ENCODE results near the gene TCTA.

Gene TCTA

DNA sequence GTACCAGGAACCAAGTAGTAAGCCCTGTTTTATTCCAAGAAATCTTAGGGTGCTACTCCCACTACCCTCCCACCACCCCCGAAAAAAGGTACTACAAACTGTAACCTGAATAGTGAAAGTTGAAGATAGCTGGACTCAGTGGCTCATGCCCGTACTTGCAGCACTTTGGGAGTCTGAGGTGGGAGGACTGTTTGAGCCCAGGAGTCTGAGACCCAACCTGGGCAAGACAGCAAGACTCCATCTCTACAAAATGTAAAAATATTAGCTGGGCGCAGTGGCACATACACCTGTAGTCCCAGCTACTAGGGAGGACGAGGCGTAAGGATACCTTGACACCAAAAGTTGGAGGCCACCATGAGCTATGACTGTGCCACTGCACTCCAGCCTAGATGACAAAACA is 8.3 kb upstream of the TCTA start:
- TF ChIP-seq, protein P1, sequence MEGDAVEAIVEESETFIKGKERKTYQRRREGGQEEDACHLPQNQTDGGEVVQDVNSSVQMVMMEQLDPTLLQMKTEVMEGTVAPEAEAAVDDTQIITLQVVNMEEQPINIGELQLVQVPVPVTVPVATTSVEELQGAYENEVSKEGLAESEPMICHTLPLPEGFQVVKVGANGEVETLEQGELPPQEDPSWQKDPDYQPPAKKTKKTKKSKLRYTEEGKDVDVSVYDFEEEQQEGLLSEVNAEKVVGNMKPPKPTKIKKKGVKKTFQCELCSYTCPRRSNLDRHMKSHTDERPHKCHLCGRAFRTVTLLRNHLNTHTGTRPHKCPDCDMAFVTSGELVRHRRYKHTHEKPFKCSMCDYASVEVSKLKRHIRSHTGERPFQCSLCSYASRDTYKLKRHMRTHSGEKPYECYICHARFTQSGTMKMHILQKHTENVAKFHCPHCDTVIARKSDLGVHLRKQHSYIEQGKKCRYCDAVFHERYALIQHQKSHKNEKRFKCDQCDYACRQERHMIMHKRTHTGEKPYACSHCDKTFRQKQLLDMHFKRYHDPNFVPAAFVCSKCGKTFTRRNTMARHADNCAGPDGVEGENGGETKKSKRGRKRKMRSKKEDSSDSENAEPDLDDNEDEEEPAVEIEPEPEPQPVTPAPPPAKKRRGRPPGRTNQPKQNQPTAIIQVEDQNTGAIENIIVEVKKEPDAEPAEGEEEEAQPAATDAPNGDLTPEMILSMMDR (IDR thresholded peaks at IDR 0.05), result no peak

DNA sequence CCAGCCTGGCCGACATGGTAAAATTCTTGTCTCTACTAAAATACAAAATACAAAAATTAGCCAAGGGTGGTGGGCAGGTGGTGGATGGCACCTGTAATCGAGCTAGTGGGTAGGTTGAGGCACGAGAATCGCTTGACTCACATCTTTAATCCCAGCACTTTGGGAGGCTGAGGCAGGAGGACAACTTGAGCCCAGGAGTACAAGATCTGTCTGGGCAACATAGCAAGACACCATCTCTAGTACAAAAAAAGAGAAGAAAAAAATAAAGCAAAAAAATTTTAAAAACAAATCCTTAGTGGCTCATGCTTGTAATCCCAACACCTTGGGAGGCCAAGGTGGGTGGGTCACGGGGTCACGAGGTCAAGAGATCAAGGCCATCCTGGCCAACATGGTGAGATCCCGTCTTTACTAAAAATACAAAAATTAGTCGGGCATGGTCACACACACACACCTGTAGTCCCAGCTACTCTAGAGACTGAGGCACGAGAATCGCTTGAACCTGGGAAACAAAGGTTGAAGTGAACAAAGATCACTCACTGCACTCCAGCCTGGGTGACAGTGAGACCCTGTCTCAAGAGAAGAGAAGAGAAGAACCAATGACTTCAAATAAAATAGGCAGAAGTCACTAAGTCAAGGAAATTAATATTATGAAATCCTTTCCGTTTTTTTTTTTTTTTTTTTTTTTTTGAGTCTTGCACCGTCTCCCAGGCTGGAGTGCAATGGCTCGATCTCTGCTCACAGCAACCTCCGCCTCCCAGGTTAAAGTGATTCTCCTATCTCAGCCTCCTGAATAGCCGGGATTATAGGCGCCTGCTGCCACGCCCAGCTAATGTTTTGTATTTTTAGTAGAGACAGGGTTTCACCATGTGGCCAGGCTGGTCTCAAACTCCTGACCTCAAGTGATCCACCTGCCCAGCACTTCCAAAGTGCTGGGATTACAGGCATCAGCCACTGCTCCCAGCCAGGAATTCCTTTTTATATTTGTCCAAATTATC is 5.4 kb upstream of the TCTA start:
- TF ChIP-seq, protein P1 (IDR thresholded peaks at IDR 0.05), result no peak

DNA sequence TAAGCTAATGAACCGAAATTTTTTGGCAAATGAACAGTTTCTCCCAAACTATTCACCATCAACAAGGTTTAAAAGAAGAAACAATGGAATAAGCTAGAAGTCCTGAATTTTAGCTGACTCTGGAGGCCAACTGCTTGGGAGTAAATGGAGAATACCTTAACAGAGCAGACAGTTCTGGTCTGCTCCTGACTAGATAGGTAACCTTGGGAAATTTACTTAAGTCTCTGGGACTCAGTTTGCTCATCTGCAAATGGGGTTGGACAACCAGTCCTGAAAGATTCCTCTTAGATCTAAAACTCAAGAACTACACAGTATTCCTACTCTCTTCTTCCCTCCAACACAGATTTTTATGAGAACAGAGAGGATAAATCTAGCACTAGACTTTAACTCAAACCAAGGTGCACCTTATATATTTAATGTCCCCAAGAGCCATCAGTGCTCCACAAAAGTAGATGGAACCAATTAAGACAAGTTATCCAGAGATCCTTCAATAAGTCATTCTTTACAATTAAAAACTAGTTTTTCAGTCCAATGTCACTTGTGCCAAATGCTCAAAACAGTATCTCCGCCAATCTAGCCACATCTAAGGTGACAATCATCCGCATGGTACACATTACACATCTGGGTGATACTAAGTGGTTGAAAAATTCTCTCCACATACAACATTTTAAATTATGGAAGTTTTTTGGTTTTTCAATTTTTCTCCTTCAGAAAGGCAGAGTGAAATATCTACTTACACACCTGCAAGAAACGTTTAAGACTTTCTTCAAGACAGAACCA is 2.0 kb upstream of the TCTA start:
- TF ChIP-seq, protein P1 (IDR thresholded peaks at IDR 0.05), result no peak

DNA sequence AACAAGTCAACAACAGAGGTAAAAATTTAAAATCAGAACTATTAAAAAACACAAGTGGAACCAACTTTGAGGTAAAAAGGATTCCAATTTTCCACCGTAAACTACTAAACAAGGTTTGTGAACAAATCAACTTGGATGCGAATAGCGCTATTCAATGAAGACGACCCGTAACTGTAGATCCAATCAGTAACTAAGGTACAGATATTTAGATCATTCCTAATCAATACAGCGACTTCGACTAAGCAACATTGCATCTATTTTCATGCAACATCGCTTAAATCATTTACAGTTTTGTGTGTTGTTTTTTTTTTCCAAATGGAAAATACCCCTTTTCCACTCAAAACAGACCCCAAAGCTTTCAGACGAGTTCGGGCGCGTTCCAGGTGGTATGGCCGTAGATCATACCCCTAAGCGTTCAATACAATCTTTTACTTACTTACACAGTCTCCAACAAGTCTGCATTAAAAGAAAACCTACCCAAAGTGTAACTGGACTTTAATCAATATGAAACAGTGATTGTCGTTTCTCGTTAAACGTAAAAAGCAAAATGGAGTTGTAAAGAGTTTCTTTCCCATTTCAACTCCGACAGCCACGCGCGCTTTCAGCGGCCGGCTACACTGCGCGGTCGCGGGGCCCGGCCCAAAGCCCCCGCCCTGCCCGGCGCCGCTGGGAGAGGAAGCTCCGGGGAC is 1.2 kb upstream of the TCTA start:
- TF ChIP-seq, protein P1 (IDR thresholded peaks at IDR 0.05), result no peak

DNA sequence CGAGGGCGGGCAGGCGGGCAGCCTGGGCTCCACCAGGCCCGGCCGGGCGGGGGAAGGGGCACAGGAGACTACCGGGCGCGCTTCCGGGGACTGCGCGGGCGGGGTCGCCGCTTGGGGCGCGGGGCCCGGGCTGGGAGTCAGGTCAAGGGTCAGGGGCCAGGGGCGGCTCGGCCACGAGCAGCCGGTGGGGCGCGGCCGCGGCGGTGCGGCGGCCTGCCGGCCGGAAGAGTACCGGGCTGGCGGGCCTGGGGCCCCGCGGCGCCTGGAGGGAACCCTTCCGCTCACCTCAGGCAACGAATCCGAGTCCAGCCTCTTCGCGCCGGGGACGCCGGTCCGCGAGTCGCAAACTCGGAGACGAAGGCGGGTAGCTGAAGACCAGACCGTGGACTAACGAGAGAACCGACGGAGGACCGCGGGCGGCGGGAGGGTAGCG is 672 bp upstream of the TCTA start:
- TF ChIP-seq, protein P1 (IDR thresholded peaks at IDR 0.05), result no peak

DNA sequence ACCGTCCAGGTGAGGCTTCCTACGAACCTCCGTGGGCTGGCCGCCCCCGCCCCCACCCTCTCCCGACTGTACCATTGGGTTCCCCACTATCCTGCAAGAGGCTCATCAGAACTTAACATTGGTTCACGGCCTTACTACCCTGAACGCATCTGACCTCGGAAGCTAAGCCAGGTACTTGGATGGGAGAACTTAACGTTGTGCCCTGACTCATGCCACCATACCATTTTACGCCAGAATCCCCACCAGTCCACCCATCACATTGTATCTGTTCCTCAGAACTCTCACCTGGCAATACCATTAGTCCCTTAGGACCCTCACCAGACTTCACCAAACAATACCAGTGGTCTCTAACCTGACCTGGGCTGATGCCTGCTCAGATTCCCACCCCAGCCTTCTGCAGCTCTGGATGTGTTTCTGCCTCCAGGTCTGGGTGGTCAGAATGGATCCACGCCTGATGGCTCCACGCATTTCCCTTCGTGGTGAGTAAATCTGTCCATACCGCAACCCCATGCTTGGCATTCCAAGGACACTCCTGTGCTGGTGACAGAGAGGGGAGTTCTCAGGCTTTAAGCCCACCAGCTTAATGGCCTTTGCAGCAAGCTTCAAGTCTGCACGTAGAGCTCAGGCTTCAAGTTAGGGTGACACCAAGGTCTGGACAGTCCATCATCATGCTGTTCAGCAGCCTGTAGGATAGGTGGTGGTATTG is 562 bp downstream of the TCTA start:
- TF ChIP-seq, protein P1 (IDR thresholded peaks at IDR 0.05), result no peak

DNA sequence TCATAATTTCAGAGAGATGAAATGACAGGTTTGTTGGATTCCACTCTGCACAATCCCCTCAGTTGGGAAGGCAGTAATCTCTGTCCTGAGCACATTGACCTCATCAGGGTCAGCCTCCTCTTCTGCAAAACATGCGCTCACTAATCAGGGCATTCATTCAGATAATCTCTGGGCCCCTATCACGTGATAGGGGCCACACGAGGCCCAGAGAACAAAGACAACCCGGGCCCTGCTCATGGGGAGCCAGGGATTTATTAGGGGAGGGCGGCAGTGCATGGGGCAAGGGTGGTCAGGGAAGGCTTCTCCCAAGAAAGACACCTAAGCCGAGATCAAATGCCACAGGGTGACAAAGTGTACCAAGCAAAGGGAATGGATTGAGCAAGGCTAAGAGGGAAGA is 1.1 kb downstream of the TCTA start:
- TF ChIP-seq, protein P1 (IDR thresholded peaks at IDR 0.05), result no peak

Data from LNCAP (cell line).